HepG2 (cell line): ENCODE data around the gene THSD8. TPM values are rescaled to one million over a fixed set of nuclear protein-coding genes. Genes with fewer than 3 reads are reported as not detected.

ENCODE experiments used
- ATF5 ChIP-seq: sonication (generic); formaldehyde crosslinking; IDR thresholded peaks from 2 replicates; pipeline ENCODE4 v1.4.0; 2020; ENCODE audit warnings: mild to moderate bottlenecking, low read depth, missing genetic modification reagents
- BRCA1 ChIP-seq: sonication (generic); formaldehyde crosslinking; IDR thresholded peaks from 2 replicates; pipeline ENCODE4 v1.4.0; 2020; ENCODE audit warnings: missing genetic modification reagents
- FOSL1 ChIP-seq: sonication (generic); formaldehyde crosslinking; IDR thresholded peaks from 2 replicates; pipeline ENCODE4 v1.9.0; 2021; ENCODE audit warnings: missing genetic modification reagents, borderline replicate concordance
- HNRNPH1 ChIP-seq: fragments of 200-400 bp; formaldehyde crosslinking; optimal IDR thresholded peaks from 2 replicates; pipeline ENCODE3; 2017; ENCODE audit warnings: mild to moderate bottlenecking, low read depth, low read length
- KLF12 ChIP-seq: sonication (generic); formaldehyde crosslinking; IDR thresholded peaks from 2 replicates; pipeline ENCODE4 v1.4.0; 2020; ENCODE audit warnings: missing genetic modification reagents, borderline replicate concordance
- KMT2A ChIP-seq: sonication (generic); formaldehyde crosslinking; IDR thresholded peaks from 2 replicates; pipeline ENCODE4 v1.4.0; 2020; ENCODE audit warnings: missing genetic modification reagents
- MAFF ChIP-seq: IDR thresholded peaks from 2 replicates; pipeline ENCODE4 v1.6.1; 2011; ENCODE audit warnings: low read depth, low read length, improper control_type of control experiment
- MED8 ChIP-seq: sonication (generic); formaldehyde crosslinking; IDR thresholded peaks from 2 replicates; pipeline ENCODE4 v1.8.1; 2023; ENCODE audit warnings: mild to moderate bottlenecking, missing genetic modification reagents; ENCODE audit not compliant: insufficient replicate concordance
- MEIS2 ChIP-seq: sonication (generic); formaldehyde crosslinking; IDR thresholded peaks from 2 replicates; pipeline ENCODE4 v1.9.0; 2021; ENCODE audit warnings: mild to moderate bottlenecking, missing genetic modification reagents
- NCOA5 ChIP-seq: sonication (generic); formaldehyde crosslinking; IDR thresholded peaks from 2 replicates; pipeline ENCODE4 v1.4.0; 2020; ENCODE audit warnings: missing genetic modification reagents
- NFYB ChIP-seq: sonication (generic); formaldehyde crosslinking; IDR thresholded peaks from 2 replicates; pipeline ENCODE4 v1.4.0; 2020; ENCODE audit warnings: missing genetic modification reagents
- SMARCC2 ChIP-seq: fragments of 450-650 bp; IDR thresholded peaks from 2 replicates; pipeline ENCODE4 v1.6.1; 2017; ENCODE audit warnings: antibody characterized with exemption, mild to moderate bottlenecking
- SP1 ChIP-seq, 2 experiments: fragments of 450-650 bp in 1 of 2; sonication (generic) in 1 of 2; formaldehyde crosslinking in 1 of 2; IDR thresholded peaks; 2 replicates each; pipeline versions ENCODE4 v1.4.0 to v1.6.1; 2016 to 2020; ENCODE audit warnings: missing genetic modification reagents in 1 of 2
- SRF ChIP-seq: IDR thresholded peaks from 2 replicates; pipeline ENCODE4 v1.6.1; 2011; ENCODE audit warnings: mild to moderate bottlenecking, low read depth, low read length, moderate library complexity
- TOE1 ChIP-seq: sonication (generic); formaldehyde crosslinking; IDR thresholded peaks from 2 replicates; pipeline ENCODE4 v1.4.0; 2020; ENCODE audit warnings: mild to moderate bottlenecking, missing genetic modification reagents
- ZNF382 ChIP-seq: sonication (generic); formaldehyde crosslinking; IDR thresholded peaks from 2 replicates; pipeline ENCODE4 v1.5.0; 2020; ENCODE audit warnings: missing genetic modification reagents, mild to moderate bottlenecking, borderline replicate concordance
- ZNF574 ChIP-seq: sonication (generic); formaldehyde crosslinking; IDR thresholded peaks from 2 replicates; pipeline ENCODE4 v1.4.0; 2020; ENCODE audit warnings: missing genetic modification reagents
- ZNF768 ChIP-seq: sonication (generic); formaldehyde crosslinking; IDR thresholded peaks from 2 replicates; pipeline ENCODE4 v1.4.0; 2020; ENCODE audit warnings: missing genetic modification reagents
- ZNF772 ChIP-seq: sonication (generic); formaldehyde crosslinking; IDR thresholded peaks from 2 replicates; pipeline ENCODE4 v1.5.0; 2020; ENCODE audit warnings: mild to moderate bottlenecking, missing genetic modification reagents
- ZNF780A ChIP-seq: sonication (generic); formaldehyde crosslinking; IDR thresholded peaks from 2 replicates; pipeline ENCODE4 v1.8.0; 2022; ENCODE audit warnings: mild to moderate bottlenecking, missing genetic modification reagents, moderate library complexity
- polyA plus RNA-seq, 8 experiments: library from polyadenylated mRNA; depleted of rRNA in 3 of 8; stranded (reverse) in 7 of 8; unstranded in 1 of 8; fragments of >200 nt; fragmentation: Illumina TruSeq in 4 of 8; extraction: Trizol in 4 of 8; gene quantifications; 2 replicates each; pipeline versions ENCODE4 v1.2.1 to v1.2.3, GENCODE V29; 2011 to 2016; ENCODE audit warnings: low read depth in 4 of 8, missing spikeins in 1 of 8, mixed read lengths in 1 of 8; ENCODE audit not compliant: insufficient read depth in 1 of 8
- total RNA-seq, 5 experiments: library from RNA; depleted of rRNA; stranded (reverse); fragments of >200 nt; fragmentation: Illumina TruSeq; extraction: Trizol; gene quantifications; 2 replicates each; pipeline ENCODE4 v1.2.3, GENCODE V29; 2016; ENCODE audit warnings: low read depth in 1 of 5

The THSD8 gene
- total and polyA plus RNA-seq, 2 of the 13 experiments (the other 11 are each of a cell fraction or from before 2014, with no cell fraction given) = 4.8 to 14.9 TPM

GRCh38 chr19:12796146-12797071 is 5.5 kb upstream of the THSD8 start (continued):
- peak; percentile 51; the same call in 1 of the 2 replicates for TF ChIP-seq ZNF574 (CRISPR knock-in tag)
- no peak for TF ChIP-seq NFYB (CRISPR knock-in tag)
- TF ChIP-seq ZNF780A (CRISPR knock-in tag) = no peak
- TF ChIP-seq MED8 (CRISPR knock-in tag) = no peak
- TF ChIP-seq TOE1 (CRISPR knock-in tag) = no peak
- TF ChIP-seq ZNF768 (CRISPR knock-in tag) = no peak
- no peak for TF ChIP-seq FOSL1 (CRISPR knock-in tag)
- no peak for TF ChIP-seq SP1 (IDR thresholded peaks at IDR 0.05)
- 0 out of 2 replicates have a peak, but pooled peaks have one; percentile 33 for TF ChIP-seq SP1 (CRISPR knock-in tag; IDR thresholded peaks at IDR 0.05)
- TF ChIP-seq MEIS2 (CRISPR knock-in tag) = no peak
- TF ChIP-seq ZNF772 (CRISPR knock-in tag) = no peak
- no peak for TF ChIP-seq SRF
- TF ChIP-seq HNRNPH1 = no peak
- no peak for TF ChIP-seq ATF5 (CRISPR knock-in tag)
- TF ChIP-seq KMT2A (CRISPR knock-in tag) = no peak
- TF ChIP-seq MAFF = no peak
- TF ChIP-seq SMARCC2 = no peak
- TF ChIP-seq BRCA1 (CRISPR knock-in tag) = no peak
- TF ChIP-seq ZNF382 = no peak
- no peak for TF ChIP-seq NCOA5 (CRISPR knock-in tag)
- no peak for TF ChIP-seq KLF12 (CRISPR knock-in tag)
